Right hindlimb (tissue), 1 donor: Measurements from ENCODE around the gene NHS.

Experiments used
- DNase-seq: peaks from one replicate; pipeline ENCODE4 v3.0.0-alpha.2; 2018

The NHS gene

DNA sequence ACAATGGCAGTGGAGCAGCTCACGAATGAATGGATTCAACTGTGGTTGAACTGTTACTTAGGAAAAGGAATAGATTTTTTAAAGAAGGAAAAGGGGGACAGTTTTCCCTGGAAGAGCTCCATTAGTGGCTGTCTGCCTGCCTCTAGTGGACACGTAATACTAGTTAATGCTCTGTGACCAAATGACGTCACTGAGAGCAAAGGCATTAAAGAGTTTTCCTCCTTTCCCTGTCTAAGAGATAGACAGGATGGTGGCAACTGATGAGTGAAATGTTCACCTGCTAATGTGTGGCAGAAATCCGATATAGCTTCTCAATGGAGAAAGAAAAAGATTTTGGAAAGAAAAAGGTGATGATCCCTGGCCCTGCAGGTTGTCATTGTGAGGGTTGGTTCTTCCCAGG, 310.0 kb downstream of the NHS start:
- DNase-seq = no peak

DNA sequence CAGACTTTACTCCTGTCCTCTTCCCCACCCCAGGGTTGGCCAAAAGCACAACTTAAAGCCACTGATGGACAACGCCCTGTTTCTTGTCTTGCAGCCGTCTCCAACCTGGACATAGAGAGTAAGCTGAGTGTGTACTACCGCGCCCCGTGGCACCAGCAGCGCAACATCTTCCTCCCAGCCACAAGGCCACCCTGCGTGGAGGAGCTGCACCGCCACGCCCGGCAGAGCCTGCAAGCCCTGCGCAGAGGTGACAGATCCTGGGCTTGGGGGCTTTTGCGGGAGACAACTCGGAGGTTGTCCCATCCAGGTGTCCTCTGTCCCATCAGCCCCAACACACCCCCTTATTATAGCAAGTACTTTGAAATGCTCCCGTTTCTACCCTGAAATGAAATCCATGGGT, 312.6 kb downstream of the NHS start:
- no peak for DNase-seq

DNA sequence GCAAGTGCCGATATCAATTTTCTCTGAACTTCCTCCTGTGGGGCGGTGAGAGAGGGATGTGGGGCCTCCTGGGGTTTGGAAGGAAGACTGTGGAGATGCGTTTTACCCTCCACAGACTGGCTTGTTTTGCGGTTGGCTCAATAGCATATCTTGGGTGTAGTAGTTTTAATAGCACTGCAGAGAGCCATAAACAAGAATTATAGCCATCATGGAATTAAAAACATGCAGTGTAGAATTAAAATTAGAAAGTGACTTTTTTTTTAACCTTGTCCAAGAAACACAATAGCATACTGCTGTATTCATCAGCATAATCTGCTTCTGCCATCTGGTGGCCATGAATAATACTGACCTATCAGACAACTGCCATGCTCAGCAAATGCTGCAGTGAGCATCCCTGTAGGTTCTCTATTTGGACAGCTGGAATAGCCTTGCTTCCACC, 315.0 kb downstream of the NHS start:
- peak; percentile 48 for DNase-seq

DNA sequence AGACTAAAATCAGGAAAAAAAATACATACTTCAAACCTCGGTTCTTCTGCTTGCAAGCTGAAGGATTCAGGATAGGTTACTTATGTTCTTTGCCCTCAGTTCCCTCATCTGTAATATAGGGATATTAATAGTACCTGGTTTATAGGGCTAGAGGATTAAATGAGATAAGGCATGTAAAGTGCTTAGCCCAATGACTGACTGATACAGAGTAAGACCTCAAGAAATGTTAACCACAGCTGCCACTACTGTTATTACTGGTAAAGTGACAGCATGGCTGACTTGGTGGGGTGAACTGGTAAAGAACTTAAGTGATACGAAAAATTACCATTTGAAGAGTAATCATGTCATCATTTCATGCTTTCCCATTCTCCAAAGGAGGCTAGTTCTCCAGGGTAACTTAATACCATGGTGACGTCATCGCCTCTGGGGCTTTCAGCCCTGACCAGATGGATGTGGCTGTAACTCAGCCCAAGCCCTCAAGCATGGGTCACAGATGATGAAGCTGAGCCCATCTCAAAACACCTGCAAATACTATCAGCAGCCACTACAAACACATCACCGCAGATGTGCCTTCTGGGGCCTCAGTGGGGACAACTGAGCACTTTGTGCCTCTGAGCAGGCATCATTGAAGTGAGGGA, 317.8 kb downstream of the NHS start:
- no peak for DNase-seq

DNA sequence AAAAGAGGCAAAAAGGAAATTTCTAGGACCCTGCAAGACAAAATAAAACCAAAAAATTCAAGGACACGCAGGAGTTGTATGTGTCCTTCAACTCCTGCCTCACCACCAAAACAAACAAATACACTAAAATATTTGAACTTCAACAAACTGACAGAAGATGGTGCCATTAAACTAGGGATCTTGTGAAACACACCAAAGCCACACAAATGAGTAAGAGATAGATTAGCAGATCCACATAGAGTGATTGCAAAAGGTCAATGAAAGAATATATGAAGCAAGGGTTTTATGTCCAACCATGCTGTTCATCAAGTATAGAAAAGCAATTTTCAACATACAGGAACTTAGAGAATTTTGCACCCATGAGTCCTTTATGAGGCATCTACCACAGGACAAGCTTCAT, 322.2 kb downstream of the NHS start:
- no peak for DNase-seq

DNA sequence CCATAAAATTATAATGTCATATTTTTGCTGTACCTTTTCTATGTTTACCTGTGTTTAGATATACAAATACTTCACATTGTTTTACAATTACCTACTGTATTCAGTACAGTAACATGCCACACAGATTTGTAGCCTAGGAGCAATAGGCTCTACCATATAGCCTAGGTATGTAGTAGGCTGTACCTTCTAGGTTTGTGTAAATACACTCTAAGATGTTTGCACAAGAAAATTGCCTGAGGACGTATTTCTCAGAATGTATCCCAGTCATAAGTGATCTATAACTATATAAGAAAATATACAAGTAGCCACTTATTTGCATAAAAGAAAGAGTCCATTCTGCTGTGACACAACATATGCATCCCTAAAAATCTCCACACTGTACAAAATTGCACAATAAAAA, 326.0 kb downstream of the NHS start:
- no peak for DNase-seq

DNA sequence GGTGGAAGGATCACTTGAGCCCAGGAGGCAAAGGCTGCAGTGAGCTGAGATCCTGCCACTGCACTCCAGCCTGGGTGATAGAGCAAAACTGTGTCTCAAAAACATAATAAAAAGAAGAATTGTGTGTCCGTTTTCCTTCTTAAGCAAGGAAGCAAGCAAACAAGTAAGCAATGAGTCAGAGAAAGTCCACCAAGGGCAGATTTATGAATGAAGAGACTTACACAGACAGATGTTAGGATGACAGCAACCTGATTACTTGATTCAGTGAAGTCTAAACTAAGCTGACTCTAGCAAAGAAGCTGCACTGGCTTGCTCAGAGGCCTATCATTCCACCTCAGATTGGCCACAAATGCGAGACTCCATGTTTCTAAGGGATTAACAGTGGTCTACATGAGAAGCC, 328.2 kb downstream of the NHS start:
- DNase-seq = no peak

DNA sequence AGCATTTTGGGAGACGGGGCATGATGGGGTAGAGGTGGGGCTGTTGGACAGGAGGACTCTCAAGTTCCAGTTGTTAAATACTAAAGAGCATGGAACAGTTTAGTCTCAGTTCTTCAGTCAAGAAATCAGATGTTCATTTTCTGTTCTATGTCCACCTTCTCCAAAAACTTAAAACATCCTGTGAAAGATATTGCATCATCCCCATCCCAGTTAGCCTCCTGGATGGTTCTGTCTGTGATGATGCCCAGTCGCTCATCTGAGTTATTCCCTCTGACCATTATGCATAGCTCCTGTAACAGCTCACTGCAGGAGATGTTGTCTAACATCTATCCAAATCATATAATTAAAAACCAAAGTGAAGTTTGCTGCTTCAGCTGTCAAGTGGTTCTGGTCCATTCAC, 330.2 kb downstream of the NHS start:
- DNase-seq = no peak

DNA sequence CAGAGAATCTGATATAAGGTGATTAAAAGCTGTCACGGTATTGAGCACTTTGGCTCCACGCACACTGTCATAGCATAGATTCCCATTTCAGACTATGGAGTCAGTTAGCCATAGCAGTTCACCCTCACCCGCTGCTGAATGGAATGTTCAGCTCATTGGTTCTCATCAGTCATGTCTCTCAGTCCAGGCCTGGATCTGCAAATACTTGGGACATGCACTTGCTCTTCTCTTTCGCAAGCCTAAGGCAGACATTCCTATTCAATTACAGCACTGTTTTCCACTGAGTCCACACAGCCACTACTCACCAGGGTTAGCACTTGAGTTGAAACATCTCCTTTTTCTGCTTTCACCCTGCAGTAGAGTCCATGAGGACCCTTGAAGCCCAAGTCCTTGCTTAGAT, 331.7 kb downstream of the NHS start:
- DNase-seq = no peak

DNA sequence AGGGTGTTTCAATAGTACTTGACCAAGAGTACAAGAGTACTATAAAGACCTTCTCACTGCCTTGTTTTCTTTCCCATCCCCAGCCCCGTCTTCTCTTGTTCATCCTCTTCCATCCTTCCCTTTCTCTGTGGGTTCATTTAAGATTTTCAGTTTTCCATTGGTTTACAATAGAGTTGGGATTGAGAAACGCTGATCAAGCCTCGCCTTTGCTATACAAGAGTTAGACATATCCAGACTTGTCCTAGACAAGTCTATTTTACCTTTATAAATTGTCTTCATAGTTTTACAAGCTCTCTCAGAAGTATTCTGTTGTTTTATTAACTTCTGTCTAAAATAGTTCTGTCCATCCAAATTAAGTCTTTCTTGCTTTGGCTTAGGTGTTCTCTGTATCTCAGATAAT, 332.7 kb downstream of the NHS start:
- DNase-seq = no peak

DNA sequence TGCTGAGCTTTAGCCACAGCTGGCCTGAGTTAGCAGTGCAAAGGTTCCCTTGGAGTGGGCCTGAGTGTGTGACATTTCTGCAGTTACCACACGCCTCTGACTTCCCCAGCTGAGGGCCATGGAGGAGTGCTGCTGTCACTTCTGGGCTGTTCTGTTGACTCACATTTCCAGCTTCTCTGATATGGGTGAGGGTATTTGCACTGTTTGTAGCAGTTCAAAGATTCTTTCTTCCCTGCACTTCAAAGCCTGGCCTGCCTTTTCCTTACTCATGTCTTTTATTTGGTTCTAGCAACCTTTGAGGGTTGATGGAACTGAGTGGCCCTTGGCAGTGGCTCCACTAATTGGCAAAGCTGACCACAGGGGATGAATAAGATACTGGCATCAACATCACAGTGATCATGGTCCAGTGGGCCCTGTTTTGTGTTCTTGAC, 335.9 kb downstream of the NHS start:
- DNase-seq = no peak

DNA sequence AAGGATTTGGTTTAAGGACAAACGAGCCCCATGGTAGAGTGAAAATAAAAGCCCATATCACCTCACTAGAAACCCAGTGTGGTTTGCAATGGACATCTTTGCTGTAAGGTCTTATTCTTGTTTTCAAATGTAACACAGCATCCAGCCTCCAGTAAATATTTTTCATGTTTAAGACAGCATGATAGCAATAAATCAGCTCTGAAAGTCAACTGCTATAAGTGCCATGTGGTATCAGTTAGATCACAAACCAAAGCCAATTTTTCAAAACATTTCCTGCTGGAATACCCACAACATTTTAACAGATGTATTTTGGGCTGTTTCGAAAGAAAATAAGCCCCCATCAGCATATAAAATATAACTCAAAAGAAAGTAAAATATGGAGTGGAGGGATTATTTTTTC, 338.3 kb downstream of the NHS start:
- DNase-seq = no peak

DNA sequence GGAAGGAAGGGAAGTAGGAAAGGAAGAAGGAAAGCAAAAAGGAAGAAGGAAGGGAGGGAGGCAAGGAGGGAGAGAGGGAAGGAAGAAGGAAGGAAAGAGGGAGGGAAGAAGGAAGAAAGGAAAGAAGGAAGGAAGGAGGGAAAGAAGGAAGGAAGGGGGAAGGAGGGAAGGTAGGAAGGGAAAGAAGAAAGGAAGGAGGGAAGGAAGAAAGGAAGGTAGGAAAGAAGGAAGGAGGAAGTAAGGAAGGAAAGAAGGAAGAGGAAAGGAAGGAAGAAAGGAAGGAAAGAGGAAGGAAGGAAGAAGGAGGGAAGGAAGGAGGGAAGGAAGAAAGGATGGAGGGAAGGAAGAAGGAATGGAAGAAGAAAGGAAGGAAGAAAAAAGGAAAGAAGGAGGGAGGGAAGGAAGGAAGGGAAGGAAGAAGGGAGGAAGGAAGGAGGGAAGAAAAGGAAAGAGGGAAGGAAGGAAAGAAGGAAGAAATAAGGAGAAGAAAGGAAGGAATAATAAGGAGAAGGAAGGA, 343.7 kb downstream of the NHS start:
- DNase-seq = no peak

DNA sequence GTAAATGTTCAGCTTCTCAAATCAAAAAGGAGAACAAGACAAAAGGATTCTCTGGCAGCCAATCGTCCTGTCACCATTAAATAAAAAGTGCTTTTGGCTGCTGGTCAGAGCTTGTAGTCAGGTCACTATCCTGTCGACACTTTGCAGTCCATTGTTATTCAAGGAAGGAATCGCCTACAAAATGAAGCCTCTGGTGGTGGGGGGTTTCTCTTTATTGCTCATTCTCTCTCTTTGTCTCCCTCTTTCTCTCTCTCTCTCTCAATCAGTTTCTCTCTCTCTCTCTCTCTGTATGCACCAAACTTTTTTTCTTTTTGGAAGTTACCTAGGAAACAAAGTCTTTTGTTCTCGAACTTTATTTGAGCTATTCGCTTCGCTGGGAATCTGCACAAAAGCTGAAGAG, 344.7 kb downstream of the NHS start:
- no peak for DNase-seq

DNA sequence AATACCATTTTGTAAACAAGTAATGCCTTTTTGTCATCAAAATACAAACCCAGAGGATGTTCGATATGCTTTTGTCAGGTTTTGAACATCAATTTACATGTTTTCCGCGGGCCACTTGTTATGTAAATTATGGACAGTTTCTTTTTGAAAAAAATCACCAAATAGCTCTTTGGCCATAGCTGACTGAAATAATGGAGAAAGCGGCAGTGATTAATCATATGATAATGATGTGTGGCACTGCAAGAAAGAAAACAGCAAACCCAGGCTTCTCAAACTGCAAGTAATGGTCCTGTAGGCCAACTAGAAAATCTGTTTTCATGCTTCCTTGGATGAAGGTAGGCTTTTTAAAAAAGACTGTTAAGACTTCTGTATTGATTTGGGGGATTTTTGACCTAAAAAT, 346.7 kb downstream of the NHS start:
- DNase-seq = no peak

DNA sequence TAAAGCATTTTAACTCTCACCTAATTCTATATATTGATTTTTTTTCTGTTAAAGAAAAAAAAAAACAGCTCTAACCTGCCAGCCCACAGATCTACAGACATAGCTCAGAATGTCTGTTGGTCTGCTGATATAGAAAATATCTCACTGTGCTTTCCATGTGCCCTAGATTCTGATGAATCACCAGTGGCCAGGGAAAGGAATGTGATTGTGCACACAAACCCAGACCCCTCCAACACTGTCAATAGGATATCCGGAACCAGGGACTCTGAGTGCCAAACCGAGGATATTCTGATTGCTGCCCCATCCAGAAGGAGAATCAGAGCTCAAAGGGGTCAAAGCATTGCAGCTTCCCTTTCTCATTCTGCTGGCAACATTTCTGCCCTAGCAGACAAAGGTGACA, 350.2 kb downstream of the NHS start:
- no peak for DNase-seq

DNA sequence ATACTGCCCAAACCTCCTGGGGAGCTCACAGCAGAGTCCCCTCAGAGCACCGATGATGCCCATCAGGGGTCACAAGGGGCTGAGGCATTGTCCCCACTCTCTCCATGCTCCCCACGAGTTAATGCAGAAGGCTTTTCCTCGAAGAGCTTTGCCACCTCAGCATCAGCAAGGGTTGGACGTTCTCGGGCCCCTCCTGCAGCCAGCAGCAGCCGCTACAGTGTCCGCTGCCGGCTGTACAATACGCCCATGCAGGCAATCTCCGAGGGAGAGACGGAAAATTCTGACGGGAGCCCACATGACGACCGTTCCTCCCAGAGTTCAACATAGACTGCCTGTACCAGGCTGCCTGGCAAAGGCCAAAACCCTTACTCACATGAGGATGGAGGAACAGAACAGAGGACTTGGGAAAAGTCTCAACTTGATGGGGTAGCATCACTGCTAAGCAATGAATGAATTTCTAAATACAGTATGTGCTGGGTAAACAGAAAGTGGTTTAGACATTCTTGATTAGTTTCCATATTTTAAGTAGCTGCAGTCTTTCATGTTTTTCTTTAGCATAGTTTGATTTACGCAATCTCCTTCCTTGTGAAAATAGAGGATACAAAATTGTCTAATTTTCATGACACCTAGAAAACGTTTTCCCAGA, 357.3 kb downstream of the NHS start:
- no peak for DNase-seq

DNA sequence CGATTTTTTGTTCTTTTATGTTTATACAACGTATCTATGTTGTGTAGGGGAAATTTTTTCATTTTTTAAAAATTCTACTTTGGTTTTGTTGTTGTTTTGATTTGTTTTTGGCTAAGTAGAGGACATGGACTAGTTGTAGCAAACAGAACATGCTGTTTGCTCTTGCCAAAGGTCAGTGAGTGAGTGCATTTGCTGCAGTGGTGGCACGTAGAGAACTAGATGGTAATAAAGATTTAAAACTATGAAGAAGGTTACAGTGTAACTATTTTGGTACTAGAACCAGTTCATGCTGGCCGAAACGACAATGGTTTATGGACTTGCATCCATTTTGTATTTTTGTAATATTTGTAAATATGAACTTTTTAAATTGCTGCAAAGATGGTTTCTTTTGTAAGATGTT, 360.4 kb downstream of the NHS start:
- no peak for DNase-seq

DNA sequence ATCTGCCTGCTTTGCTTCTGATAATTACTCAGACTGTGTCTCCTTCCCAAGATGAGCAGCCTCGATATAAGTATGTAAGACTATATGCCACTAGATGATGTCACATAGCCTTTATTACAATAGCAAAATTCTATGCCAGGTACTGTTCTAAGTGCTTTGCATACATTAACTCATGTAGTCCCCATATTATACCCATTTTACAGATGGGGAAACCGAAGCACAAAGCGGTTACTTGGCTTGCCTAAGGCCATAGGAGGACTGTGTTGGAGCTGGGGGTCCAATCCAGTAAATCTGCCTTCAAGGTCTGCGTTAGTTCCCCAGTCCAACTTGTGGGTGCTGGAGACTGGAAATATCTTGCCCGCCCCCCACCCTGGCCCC, 361.5 kb downstream of the NHS start:
- no peak for DNase-seq

DNA sequence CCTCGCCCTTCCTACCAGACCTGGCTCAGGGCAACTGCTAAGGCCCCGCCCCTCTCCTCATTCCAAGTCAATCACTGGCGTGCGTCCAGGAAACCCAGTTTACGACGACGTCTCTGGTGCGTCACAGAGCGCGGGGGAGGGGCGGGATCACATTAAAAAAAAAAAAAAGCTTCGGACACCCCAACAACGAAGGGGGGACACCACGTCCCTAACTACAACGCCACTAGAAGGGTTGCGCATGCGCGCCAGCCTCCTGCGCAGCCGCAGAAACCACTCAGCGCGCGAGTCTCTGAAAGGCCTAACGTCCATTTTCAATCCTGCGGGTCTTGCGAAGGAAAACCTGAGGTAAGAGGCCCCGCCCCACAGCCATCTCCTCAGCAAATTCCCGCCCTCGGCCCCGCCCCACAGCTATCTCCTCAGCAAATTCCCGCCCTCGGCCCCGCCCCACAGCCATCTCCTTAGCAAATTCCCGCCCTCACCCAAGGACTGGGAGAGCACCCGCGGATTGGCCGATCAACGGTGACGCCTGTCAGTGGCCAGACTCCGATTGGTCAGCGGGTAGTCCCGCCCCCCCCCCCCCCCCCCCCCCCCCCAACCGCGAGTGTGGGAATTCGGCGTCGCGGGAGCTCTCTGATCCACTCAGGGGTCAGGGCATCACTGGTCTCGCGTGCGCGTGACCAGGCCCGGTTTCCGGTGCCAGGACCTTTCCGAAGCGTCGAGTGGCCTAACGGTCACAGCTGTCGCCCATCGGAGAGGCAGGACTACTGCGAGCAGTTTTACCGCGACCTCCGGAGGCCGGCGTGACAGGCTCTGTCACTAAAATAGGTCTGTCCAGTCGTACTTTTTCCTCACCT, 362.1 kb downstream of the NHS start, which contains the start of gene SCML1:
Gene SCML1, plus strand, starts transcription at position 638 of the 854 bp plus-strand sequence. CDS start 6,694 bp downstream, outside the sequence.
- DNase-seq = peak; percentile 97

DNA sequence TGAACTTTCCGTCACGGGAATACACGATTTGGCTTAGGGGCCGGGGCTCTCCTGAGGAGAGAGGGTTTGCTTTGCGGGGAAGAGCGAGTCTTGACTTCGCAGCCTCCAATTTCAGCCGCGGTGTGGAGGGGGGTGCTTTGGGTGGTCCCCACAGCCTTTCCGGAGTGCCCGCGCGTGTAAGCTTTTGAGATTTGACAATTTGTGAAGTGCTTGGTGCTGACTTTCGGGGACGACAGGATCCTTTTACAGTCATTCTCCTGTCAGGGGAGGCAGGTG, 362.6 kb downstream of the NHS start:
- no peak for DNase-seq

DNA sequence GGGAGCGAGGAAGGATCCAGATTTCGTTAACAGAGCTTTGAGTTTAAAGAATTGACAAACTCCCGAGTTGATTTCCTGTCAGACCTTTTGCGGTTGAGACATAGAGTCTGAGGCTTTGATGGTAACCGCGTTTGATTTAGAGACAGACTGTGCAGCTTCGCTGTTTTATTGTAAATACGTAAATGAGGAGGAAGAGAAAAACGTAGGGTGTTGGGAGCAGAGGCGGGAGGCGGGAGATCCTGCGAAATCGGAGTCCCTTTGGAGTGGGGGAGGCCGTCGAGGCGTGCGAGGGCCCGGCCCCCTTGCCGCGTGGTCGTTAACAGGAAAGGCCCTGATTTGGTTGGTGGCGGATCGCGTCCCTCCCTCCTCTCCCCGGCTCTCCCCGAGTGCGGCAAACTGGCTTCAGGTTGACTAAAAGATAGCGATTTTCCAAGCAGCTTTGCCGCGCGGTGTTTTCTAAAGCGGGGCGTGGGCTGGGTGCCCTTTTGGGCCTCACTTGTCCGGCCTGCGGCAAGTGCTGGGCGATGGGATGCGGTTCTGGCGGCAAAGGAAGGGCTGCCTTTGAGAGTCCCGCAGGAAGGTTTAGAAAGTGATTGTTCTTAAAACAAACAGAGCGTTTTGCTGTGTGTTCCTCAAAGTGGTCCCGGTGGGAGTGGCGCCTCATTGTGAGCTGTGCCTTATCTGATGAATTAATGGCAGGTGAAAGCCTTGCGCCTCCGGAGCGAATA, 363.1 kb downstream of the NHS start:
- peak; percentile 62 for DNase-seq
